Stimulated activated CD8-positive, alpha-beta memory T cell treated with anti-CD3 and anti-CD28 coated beads, Interleukin-4, amount 100 ng/mL, for 1 hour (primary cell): Measurements from ENCODE around the gene SLC4A1AP.

Experiments
- DNase-seq, 2 donors: peaks; one replicate each; pipeline ENCODE4 v3.0.0-alpha.2; 2020; ENCODE audit warnings: low read depth in 2 of 2, low spot score in 1 of 2

The SLC4A1AP gene

DNA sequence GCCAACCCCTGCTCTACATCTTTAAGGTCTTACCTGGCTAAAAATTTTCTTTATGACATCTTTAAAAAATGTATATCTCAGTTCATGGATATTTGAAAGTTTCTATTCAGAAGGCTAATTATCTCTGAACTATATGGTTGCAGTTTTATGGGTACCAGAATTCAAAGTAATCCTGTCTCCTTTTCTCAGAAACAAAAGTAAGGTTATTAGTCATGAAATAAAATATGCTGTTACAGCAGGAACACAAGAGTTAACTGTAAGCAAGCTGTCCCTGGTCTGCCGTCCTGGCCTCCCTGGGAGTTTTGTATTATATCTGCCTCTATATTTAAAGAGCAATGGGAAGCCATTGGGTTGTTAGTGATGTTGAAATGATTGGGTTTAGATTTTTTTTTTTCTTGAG is 34.0 kb downstream of the SLC4A1AP start:
- DNase-seq: no peak

DNA sequence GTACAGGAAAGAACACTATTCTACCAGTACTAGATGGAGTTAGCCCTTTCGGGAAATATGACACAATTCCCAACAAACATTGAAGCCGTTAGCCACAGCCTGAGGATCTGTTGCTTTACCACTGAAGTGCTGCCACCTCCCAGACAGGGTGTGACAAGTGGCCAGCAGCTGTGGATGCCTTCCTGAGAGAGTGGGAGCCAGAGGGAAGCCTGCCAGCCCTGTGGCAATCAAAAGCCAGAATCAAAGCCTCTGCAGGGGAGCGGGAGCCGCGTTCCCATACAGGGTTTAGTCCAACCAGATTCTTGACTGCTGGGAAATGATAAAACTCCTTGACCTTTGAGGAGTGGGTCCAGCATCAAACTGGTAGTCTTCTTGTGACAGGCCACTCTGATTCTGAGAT is 38.0 kb downstream of the SLC4A1AP start:
- no peak for DNase-seq

DNA sequence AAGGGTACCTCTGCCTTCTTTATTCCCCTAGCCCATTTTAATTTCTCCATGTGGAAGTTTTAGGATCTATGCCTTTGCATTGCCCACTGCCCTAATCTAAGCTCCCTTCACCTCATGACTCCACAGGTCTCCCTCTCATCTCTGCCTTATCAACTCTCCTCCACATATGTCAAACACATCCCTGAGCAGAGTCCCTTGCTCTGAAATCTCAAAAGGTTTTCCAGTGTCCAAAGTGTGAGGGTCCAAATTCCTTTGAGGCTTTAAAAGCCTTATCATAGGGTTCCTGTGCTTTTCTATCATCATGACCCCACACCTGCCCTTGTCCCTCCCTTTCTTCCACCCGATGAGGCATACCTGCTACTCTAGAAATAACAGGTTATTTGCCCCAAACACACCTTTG is 38.6 kb downstream of the SLC4A1AP start:
- no peak for DNase-seq

DNA sequence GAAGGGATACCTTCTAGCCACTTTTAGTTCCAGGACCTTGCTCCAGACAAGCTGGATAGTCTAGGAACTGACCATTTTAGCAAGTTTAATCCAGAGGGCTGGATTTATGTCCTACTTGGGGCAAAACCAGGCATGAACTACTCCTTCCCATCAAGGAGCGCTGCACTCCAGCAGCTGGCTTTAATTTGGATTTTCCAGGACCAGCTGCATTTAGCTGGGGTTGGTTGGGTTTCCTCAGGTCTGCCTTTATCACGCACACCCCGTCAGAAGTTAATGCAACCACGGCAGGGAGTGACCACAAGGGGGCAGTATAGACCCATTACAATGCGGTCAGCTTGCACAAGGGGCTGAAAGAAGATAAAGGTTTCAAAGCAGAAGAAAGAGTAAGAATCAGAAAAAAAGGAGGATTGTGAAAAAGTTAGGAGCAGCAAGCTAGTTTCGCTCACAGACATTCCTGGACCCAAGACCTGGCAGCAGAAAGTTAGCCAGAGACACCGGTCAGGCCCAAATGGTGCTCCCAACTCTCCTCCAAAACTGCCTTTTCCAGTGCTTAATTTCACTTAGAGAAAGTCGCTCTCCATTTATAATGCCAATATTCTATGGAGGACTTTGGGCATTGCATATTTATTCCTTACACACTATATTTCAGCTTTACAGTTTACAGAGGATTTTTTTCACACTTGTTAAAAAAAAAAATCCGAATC is 40.1 kb downstream of the SLC4A1AP start:
- peak; percentile 69 to 72 for DNase-seq

DNA sequence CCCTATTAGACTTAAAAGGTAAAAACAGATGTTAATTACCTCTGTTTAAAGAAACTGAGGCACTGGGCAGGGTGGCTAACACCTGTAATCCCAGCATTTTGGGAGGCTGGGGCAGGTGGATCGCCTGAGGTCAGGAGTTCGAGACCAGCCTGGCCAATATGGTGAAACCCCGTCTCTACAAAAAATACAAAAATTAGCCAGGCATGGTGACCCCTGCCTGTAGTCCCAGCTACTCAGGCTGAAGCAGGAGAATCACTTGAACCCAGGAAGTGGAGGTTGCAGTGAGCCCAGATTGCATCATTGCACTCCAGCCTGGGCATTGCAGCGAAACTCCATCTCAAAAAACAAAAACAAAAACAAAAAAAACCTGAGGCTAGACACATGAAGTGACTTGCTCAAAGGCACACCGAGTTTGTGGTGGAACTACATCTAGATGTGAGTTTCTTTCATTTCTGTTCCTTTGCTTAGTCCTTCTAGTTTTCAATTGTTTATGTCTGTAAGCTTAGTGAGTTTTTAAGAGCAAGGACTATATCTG is 40.7 kb downstream of the SLC4A1AP start:
- no peak for DNase-seq

DNA sequence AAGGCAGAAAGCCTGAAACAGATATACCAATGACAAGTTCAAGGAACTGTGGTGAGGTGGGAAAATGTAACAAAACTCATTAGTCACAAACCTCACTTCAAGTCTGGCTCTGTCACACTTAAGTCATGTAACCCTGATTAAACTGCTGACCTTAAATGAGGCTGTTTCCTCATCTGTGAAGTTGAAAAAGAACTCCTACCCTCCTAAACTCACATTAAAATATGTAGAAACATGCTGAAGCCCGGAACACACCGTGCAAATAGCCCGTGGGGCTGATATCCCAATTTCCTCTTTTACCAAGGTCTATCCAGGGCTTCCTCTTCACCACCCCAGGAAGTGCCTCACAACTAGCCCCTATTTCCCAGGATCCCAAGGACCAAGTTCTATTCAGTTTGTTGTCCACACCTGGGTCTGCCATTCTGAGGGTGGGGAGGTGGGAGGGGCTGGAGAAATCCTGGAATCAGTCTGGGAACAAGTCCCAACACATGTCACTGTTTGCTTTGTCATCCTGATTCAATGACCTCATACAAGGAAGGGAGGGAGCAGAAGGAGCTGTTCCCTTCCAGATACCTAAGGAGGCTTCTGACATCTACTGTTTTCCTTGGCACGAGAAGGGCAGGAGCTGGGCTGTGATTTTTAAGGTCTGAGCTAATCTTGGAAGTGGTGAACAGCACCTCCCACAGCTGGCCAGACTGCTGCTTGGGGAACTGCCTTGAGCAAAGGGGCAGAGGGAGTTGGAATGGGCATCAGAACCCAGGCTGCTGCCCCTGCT is 42.3 kb downstream of the SLC4A1AP start:
- no peak for DNase-seq

DNA sequence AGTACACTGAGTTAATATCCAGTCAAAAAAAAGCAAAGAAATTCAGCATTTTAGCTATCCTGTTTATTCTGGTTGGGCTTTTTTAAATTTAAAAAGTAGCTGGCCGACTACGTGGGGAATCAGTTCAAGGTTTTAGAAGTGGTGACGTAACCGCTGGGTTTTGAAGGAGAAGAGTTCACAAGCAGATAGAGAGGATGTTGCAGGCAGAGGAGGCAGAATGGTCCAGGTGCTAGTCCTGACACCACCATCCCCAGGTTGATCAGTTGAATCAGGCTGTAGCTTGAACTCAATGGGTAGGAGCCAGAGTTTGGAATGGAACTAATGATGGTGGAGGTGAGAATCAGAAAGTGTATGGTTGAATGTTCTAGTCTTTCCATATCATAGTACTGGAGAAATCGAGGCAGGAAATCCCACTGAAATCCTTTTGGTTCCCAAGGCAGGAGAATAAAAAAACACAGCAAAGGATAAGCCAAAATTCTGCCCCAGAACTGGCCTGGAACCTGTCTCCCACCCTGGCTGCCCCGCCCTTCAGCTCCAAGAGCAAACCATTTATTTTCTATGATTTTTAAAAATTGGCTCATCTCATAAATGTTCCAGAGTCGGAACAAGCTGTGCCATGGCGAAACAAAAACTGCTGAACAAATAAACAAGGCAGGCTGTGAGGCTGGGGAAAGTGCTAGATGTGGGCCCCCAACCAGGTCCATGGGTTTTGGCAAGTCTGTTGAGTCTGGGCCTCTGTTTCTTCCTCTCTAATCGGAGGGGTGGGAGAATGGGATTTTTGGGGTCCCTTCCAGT is 44.0 kb downstream of the SLC4A1AP start:
- DNase-seq: no peak

DNA sequence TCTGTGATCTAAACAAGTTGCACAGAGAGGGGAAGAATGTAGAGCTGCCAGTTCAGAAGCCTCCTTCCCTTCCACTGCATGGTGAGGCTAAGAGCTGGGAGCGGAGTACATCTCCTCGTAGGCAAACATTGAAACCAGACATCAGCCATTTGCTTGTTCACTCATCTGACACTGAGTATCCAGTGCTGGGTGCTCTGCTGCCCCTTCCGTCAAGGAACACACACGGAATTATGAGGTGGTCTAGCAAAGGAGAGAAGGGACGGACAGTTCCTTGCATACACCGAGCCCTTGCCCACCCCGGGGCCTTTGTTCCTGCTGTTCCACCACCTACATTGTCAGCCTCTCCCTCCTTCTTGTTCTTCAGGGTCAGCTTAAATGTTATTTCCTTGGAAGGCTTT is 44.6 kb downstream of the SLC4A1AP start:
- DNase-seq: no peak

DNA sequence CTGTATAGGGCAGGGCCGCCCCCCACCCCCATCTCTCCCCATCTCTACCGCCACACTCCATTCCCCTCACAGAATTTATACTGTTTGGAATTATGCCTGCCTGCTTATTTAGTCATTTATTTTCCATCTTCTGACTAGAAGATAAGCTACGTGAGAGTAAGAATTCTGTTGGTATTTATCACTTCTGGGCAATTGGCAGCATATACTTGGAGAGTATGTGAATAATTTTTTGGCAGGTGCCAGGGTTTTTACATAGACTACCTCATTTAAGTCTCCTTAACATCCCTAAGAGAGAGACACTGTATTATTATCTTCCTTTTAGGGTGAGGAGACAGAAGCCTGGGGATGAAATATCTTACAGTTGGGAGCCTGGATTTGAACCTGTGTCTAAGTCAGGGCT is 45.0 kb downstream of the SLC4A1AP start:
- no peak for DNase-seq

DNA sequence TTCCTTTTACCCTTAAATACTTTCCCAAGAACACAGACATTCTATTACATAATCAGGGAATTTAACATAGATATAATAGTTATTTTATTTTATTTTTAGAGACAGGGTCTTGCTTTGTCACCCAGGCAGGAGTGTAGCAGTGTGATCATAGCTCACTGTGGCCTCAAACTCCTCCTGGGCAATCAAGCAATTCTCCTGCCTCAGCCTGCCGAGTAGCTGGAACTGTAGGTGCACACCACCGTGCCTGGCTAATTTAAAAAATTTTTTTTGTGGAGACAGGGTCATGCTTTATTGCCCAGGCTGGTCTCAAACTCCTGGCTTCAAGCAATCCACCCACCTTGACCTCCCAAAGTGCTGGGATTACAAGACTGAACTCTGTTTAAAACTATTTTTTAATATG is 45.6 kb downstream of the SLC4A1AP start:
- no peak for DNase-seq

DNA sequence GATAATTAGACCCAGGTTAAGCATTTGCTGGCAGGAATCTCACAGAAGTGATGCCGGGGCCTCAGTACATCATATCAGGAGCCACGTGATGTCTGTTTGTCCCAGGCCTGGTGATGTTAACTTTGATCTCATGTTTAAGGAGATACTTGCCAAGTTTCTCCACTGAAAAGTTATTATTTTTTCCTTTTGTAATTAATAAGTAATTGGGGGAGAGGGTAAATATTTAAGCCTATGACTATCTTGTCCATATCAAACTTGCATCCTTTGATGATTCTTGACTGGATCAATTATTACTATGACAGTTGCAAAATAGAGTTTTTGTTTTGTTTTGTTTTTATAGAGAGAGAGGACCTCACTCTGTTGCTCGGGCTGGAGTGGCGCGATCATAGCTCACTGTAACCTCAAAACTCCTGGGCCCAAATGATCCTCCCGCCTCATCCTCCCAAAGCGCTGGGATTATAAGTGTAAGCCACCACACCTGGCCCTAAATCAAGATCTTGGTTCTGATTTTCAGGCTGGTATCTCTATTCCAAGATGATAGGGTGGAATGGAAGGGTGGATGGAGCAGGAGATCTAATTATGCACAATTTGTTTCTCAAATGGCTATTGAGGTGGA is 46.4 kb downstream of the SLC4A1AP start:
- no peak for DNase-seq

DNA sequence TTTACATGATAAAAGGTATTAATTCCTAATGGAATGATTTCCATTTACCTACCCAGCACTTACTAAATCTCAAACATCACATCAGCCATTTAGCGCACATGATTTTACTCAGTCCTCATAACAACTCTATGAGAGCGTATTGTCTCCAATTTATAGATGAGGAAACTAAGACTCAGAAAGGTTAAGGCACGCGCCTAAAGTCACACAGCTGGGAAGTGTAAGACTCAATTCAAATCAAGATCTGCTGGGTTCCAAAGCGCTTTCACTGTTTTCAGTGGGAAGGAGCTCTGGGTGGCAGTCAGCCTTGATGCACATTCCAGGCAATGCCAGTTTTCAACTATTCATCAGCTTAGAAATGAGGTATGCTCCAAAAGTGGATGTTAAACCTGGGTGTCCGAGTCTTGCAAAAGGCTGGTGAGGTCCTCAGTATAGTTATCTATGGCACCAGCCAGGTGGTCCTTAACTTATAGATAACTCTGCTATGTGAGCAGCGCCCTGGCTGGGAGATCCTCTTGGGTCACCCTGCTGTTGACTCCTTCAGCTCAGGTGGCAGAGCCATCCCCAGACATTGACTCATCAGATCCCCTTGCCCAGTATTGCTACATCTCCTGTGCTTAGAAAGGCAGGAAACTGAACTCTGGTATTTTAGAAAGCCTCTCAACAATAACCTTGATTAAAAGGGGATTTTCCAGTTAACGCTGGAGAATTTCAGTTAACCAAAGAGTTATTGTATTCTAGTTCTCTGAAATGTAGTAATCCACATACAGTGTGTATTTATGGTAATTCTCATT is 47.1 kb downstream of the SLC4A1AP start:
- DNase-seq: no peak

DNA sequence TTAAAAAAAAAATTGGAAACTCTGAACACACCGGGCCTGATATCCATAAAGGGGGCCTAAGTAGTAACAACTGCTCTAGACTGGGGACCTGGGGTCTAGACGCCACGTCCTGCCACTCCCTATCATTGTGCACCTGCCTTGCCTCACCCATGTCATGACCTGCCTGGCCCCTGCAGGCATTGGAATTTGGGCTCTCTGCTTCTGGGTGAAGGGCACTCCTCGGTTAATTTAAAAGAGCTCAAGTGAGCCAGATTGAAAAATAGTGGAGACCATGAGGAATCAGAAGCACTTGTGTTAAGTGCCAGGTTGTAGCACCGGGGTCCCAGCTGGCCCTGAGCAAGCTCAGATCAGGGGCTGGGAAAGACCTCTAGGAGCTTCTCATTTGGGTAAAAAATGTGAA is 48.1 kb downstream of the SLC4A1AP start:
- no peak for DNase-seq

DNA sequence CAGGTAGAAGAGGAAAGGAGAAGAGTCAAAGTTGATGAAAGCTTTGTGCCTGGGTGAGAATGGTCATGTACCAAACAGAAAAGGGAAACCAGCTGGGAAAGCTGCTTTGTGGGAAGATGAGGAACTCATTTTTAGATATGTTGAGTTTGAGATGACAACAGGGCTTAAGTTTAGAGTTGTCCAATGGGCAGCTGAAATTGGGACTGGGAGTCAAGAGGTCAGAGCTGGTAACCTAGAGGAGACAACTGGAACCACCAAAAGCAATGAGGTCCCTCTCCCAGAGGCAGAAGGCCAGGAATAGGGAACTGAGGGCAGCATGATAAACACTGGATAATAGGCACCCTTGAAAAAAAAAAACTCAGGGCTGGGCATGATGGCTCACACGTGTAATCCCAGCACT is 48.8 kb downstream of the SLC4A1AP start:
- no peak for DNase-seq

DNA sequence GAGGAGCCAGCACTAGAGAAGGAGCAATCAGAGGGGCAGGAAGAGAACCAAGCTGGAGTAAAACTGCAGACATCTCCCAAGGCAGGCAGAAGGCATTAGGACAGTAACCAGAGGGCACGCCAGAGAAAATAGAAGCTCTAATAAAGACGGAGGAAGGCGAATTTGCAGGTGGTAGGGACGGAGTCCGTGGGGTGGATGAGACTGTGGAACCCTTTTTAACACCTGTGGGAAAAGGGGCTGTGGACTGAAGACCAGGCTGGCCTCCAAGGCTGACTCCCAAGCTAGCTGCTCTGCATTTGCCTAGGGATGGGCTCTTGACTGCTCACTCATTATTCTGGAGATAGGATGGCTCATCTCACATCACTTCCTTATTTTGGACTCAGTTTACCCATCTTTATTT is 49.5 kb downstream of the SLC4A1AP start:
- no peak for DNase-seq

DNA sequence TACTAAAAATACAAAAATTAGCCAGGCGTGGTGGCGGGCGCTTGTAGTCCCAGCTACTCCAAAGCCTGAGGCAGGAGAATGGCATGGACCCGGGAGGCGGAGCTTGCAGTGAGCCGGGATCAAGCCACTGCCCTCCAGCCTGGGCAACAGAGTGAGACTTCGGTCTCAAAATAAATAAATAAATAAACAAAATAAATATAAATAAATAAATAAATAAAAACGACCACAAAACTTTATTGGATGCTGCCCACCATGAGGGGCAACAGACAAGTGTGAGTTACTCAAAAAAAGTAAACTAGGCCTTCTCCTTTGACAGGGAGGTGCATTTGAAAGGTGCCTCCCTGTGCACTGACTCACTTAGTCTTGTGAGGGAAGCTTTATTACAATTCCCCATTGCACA is 50.4 kb downstream of the SLC4A1AP start:
- DNase-seq: no peak

DNA sequence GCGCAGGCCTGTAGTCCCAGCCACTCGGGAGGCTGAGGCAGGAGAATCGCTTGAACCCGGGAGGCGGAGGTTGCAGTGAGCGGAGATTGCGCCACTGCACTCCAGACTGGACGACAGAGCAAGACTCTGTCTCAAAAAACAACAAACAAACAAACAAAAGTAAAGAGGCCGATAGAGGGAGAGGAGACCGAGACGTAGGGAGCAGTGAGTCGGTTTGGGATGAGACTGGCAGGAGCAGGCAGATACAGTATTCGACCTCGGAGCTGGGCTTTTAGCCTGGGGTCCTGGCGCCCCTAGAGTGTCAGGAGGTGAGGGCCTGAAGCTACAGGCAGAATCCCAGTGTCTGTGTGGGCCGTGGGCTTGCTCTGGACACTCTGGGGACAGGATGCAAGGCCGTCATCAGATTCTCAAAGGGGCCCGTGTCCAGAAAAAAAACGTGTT is 51.2 kb downstream of the SLC4A1AP start:
- DNase-seq: no peak

DNA sequence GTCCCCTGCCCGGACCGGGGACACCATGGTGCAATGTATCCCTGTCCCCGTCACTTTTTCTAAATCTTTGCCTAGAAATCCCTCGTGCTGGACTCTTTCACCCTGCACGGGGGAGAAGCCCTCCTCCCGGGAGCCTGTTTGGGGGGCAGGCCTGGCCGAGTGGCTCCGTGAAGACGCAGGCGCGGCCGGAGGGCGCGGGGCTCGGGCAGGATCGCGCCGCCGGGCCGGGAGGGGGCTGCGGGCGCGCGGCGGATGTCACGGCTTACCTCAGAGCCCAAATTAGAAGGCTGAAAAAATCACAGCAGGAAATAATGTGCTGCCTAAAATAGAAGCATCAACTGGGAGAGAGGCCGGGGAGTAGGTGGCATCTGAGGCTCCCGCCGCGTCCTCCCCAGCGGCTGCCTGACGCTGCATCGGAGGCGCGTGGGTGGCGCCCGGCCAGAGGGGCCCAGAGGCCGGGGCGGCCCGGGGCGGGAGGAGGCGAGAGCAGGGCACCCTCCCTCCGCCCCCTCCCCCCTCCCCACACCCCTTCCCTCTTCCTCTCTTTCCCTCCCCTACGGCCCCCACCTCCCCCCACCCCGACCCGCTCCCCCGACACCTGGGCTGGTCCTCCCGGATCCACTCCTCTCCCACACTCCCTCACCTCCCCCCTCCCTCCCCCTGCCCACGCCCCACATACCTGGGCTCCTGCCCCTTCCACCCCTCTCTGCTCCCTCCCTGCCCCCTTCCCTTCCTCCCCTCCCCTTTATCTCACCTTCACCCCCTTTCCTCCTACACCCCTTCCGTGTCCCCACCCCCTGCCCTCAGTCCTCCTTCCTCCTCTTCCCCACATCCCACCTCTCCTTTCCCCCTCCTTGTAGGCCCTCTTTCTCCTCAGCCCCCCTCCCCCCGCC is 51.9 kb downstream of the SLC4A1AP start:
- no peak for DNase-seq

DNA sequence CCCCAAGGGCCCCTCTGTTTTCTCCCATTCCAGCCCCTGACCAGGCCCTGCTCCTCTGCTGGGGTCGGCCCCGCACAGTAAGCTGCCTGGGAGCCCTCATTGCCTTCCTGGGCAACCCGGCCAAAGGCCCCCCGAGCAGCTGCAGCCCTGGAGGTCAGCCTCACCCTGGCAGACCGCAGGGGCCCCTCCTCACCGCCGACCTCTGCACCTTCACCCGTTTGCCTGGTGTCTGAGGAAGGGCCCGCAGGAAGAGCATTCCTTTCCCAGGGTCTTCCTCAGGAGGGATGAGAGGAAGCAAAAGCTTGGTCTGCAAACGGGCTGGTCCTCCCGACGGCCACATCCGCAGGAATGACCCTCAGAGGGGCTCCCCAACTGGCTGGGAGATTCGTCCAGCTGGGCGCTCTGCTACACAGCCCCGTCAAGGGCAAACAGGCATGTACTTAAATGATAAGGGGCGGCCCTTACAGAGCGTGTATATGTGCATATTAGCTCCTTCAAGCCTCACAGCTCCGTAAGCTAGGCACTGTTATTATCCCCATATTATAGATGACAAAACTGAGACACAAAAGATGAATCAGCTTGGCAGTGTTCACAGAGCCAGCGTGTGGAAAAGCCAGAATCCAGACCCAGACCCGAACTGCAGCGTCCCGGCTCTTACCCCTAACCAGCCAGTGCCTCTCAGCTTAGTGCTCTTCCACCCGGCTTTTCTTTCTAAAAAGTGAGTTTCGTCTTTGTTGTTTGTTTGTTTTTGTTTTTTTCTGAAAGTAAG is 52.8 kb downstream of the SLC4A1AP start:
- DNase-seq: no peak
